Spinal cord (tissue), 10 donors: ENCODE results near the gene MGAT5. TPM values are rescaled to one million over a fixed set of nuclear protein-coding genes. Genes with fewer than 3 reads are reported as not detected.
A peak's percentile ranks its signal among the peaks of the same experiment; 100 is the strongest.

Experiments
- DNase-seq, 6 donors: peaks; one replicate each; pipeline versions ENCODE4 v3.0.0 to v3.0.0-alpha.2; 2013 to 2015; ENCODE audit warnings: low spot score in 6 of 6, low read depth in 4 of 6
- H3K27ac ChIP-seq: one replicate; pipeline ENCODE4 v1.5.1; 2013; ENCODE audit warnings: low read depth, low read length, control low read depth
- H3K27me3 ChIP-seq: one replicate; pipeline ENCODE4 v1.6.1; 2013; ENCODE audit warnings: low read length; ENCODE audit not compliant: control insufficient read depth, insufficient read depth
- H3K36me3 ChIP-seq: one replicate; pipeline ENCODE4 v1.6.1; 2013; ENCODE audit warnings: low read length; ENCODE audit not compliant: control insufficient read depth, insufficient read depth
- H3K4me1 ChIP-seq: one replicate; pipeline ENCODE4 v1.6.1; 2013; ENCODE audit warnings: low read length; ENCODE audit not compliant: control insufficient read depth, insufficient read depth
- H3K4me3 ChIP-seq: one replicate; pipeline ENCODE4 v1.5.1; 2013; ENCODE audit warnings: low read depth, low read length, control low read depth
- H3K9me3 ChIP-seq: one replicate; pipeline ENCODE4 v1.6.1; 2013; ENCODE audit warnings: low read length; ENCODE audit not compliant: control insufficient read depth, insufficient read depth
- WGBS: methylation state at CpG from one replicate; pipeline ENCODE4 v1.1.5; 2013; ENCODE audit warnings: missing lambda C conversion rate; ENCODE audit not compliant: insufficient coverage; 5-methylcytosine and 5-hydroxymethylcytosine counted together
- polyA plus RNA-seq, 2 donors: library from polyadenylated mRNA; unstranded; fragments of 120-200 nt; gene quantifications; one replicate each; pipeline ENCODE4 v1.2.1, GENCODE V29; 2013; ENCODE audit not compliant: insufficient read length in 2 of 2
- total RNA-seq, 2 donors: library from RNA; depleted of rRNA in 1 of 2; stranded (reverse); fragments of 120-200 nt in 1 of 2; fragments of >200 nt in 1 of 2; gene quantifications; one replicate each; pipeline versions ENCODE4 v1.2.3 to v1.2.4, GENCODE V29; 2013 to 2014
- donor health status: healthy.

Gene MGAT5
- total and polyA plus RNA-seq, 4 donors = 45.8 to 76.6 (median 48.3) TPM

GRCh38 chr2:134217924-134218323, 35.9 kb upstream of the MGAT5 start:
- WGBS = 100% methylated on average over 1 of the region's 1 CpG
- no peak for DNase-seq
- Histone ChIP-seq H3K4me3 (no peak overlapping the region), H3K4me1 (peaks cover 12% of the 10 kb centered on the region), H3K27me3 (no peaks in the 10 kb centered on the region), H3K27ac (no peak overlapping the region), H3K9me3 (no peaks in the 10 kb centered on the region), H3K36me3 (no peaks in the 10 kb centered on the region)

GRCh38 chr2:134218414-134218813, 35.5 kb upstream of the MGAT5 start:
- Histone ChIP-seq H3K27me3 (no peaks in the 10 kb centered on the region), H3K36me3 (no peaks in the 10 kb centered on the region), H3K4me1 (peaks cover 12% of the 10 kb centered on the region), H3K4me3 (no peak overlapping the region), H3K9me3 (no peaks in the 10 kb centered on the region), H3K27ac (no peak overlapping the region)
- 91% methylated on average over 3 of the region's 3 CpGs for WGBS
- DNase-seq = no peak

- Histone ChIP-seq H3K9me3 (no peaks in the 10 kb centered on the region), H3K27me3 (no peaks in the 10 kb centered on the region), H3K4me3 (no peak overlapping the region), H3K27ac (no peak overlapping the region), H3K4me1 (peaks cover 12% of the 10 kb centered on the region), H3K36me3 (no peaks in the 10 kb centered on the region)
- DNase-seq = no peak
- 90% methylated on average over 5 of the region's 9 CpGs for WGBS
Measured at GRCh38 chr2:134218930-134219658, 34.8 kb upstream of the MGAT5 start.

- H3K27me3 ChIP-seq = no peaks in the 10 kb centered on the region
- WGBS = 21% methylated on average over 6 of the region's 7 CpGs
- no peak overlapping the region for H3K4me3 ChIP-seq
- peaks cover 12% of the 10 kb centered on the region for H3K4me1 ChIP-seq
- H3K27ac ChIP-seq = peak overlapping the region; percentile 30
- peak in 3 of 6 donors; percentile 40 to 79 (median 66) for DNase-seq
- H3K9me3 ChIP-seq = no peaks in the 10 kb centered on the region
- H3K36me3 ChIP-seq = no peaks in the 10 kb centered on the region
Measured at GRCh38 chr2:134220344-134220974, 33.4 kb upstream of the MGAT5 start.

GRCh38 chr2:134224005-134224404, 29.9 kb upstream of the MGAT5 start:
- H3K36me3 ChIP-seq = no peaks in the 10 kb centered on the region
- peaks cover 10% of the 10 kb centered on the region for H3K4me1 ChIP-seq
- H3K27ac ChIP-seq = no peak overlapping the region
- H3K4me3 ChIP-seq = no peak overlapping the region
- H3K27me3 ChIP-seq = no peaks in the 10 kb centered on the region
- peaks cover 1% of the 10 kb centered on the region for H3K9me3 ChIP-seq
- WGBS = 90% methylated on average over 3 of the region's 3 CpGs
- DNase-seq = no peak

GRCh38 chr2:134225173-134225572, 28.7 kb upstream of the MGAT5 start:
- no peak overlapping the region for H3K27ac ChIP-seq
- no peak for DNase-seq
- peaks cover 4% of the 10 kb centered on the region for H3K9me3 ChIP-seq
- H3K4me3 ChIP-seq = no peak overlapping the region
- H3K36me3 ChIP-seq = no peaks in the 10 kb centered on the region
- H3K4me1 ChIP-seq = peaks cover 4% of the 10 kb centered on the region
- WGBS = 86% methylated on average over 1 of the region's 2 CpGs
- no peaks in the 10 kb centered on the region for H3K27me3 ChIP-seq

- Histone ChIP-seq H3K27me3 (no peaks in the 10 kb centered on the region), H3K27ac (no peak overlapping the region), H3K4me1 (no peaks in the 10 kb centered on the region), H3K4me3 (no peak overlapping the region), H3K36me3 (no peaks in the 10 kb centered on the region), H3K9me3 (peaks cover 4% of the 10 kb centered on the region)
- 48% methylated on average over 2 of the region's 2 CpGs for WGBS
- no peak for DNase-seq
Measured at GRCh38 chr2:134225841-134226240, 28.0 kb upstream of the MGAT5 start.

GRCh38 chr2:134226601-134227000, 27.3 kb upstream of the MGAT5 start:
- no peak overlapping the region for H3K27ac ChIP-seq
- H3K4me3 ChIP-seq = no peak overlapping the region
- H3K27me3 ChIP-seq = no peaks in the 10 kb centered on the region
- no peaks in the 10 kb centered on the region for H3K4me1 ChIP-seq
- 75% methylated on average over 3 of the region's 4 CpGs for WGBS
- H3K9me3 ChIP-seq = peaks cover 4% of the 10 kb centered on the region
- DNase-seq = no peak
- no peaks in the 10 kb centered on the region for H3K36me3 ChIP-seq

GRCh38 chr2:134227666-134228065, 26.2 kb upstream of the MGAT5 start:
- no peaks in the 10 kb centered on the region for H3K4me1 ChIP-seq
- H3K27ac ChIP-seq = no peak overlapping the region
- H3K9me3 ChIP-seq = peaks cover 4% of the 10 kb centered on the region
- H3K36me3 ChIP-seq = no peaks in the 10 kb centered on the region
- H3K4me3 ChIP-seq = no peak overlapping the region
- no peaks in the 10 kb centered on the region for H3K27me3 ChIP-seq
- DNase-seq = no peak
- 100% methylated on average over 1 of the region's 3 CpGs for WGBS

- no peaks in the 10 kb centered on the region for H3K36me3 ChIP-seq
- H3K27me3 ChIP-seq = no peaks in the 10 kb centered on the region
- H3K4me3 ChIP-seq = no peak overlapping the region
- no peaks in the 10 kb centered on the region for H3K4me1 ChIP-seq
- no peak overlapping the region for H3K27ac ChIP-seq
- WGBS = 68% methylated on average over 2 of the region's 2 CpGs
- DNase-seq = no peak
- peaks cover 4% of the 10 kb centered on the region for H3K9me3 ChIP-seq
Measured at GRCh38 chr2:134228493-134228903, 25.4 kb upstream of the MGAT5 start.
